Measurements from ENCODE around the gene MED9.

- no peak for TF ChIP-seq POLR2A (IDR thresholded peaks at IDR 0.05)
- no peak for TF ChIP-seq CTCF (IDR thresholded peaks at IDR 0.05)
- TF ChIP-seq EP300 (IDR thresholded peaks at IDR 0.05) = no peak
- TF ChIP-seq POLR2AphosphoS5 (IDR thresholded peaks at IDR 0.05) = no peak
Measured at GRCh38 chr17:17511293-17511741, 34.5 kb downstream of the MED9 start.
